ENCODE data around the gene ANKS1A. TPM values are rescaled to one million over a fixed set of nuclear protein-coding genes. Genes with fewer than 3 reads are reported as not detected.

The ANKS1A gene
- total RNA-seq, 1 experiment from 2014 or later = 28.5 TPM

GRCh38 chr6:35038076-35038475 is 149.0 kb downstream of the ANKS1A start:
- Histone ChIP-seq H3K36me3 (ENCODE audit: low read depth) (no peaks in the 10 kb centered on the region), H3K9me2 (ENCODE audit: insufficient read depth) (no peaks in the 10 kb centered on the region), H2AFZ (no peak overlapping the region), H3K27ac (no peak overlapping the region), H3K4me3 (no peak overlapping the region), H3K9me3 (ENCODE audit: insufficient read depth, low read depth) (no peaks in the 10 kb centered on the region), H3K79me2 (ENCODE audit: low read depth) (no peaks in the 10 kb centered on the region), H3K4me2 (no peak overlapping the region), H4K20me1 (ENCODE audit: insufficient read depth) (peaks cover 2% of the 10 kb centered on the region; the same call in 1 of the 2 replicates), H3K4me1 (replicated peaks; ENCODE audit: insufficient read depth) (no peaks in the 10 kb centered on the region), H3F3A (ENCODE audit: insufficient read depth, low read depth) (no peaks in the 10 kb centered on the region), H3K27me3 (ENCODE audit: insufficient read depth, low read depth) (no peaks in the 10 kb centered on the region)
- CTCF ChIA-PET = no interaction called here
- no peak for DNase-seq
- POLR2A ChIA-PET (ENCODE audit: unreplicated experiment) = interaction anchor here (0.6 kb wide), 1 partner anchor 10 kb away, joined by 4 read pairs; no protein-coding TSS in a partner anchor
- TF ChIP-seq CTCF (conservative IDR thresholded peaks at IDR 0.05) (no peak), EZH2 (IDR thresholded peaks at IDR 0.05; ENCODE audit: low read depth) (no peak)
- no TSS peak for BruUV-seq (replicated peaks)
- intact Hi-C loops (cut with micrococcal nuclease; ENCODE audit: unreplicated experiment) = no loop called here

GRCh38 chr6:35040398-35040797 is 151.3 kb downstream of the ANKS1A start:
- H4K20me1 ChIP-seq (ENCODE audit: insufficient read depth) = peaks cover 2% of the 10 kb centered on the region; the same call in 1 of the 2 replicates
- ChIA-PET CTCF (no interaction called here), POLR2A (ENCODE audit: unreplicated experiment) (interaction anchor here (0.6 kb wide), 1 partner anchor 14 kb away, joined by 3 read pairs; no protein-coding TSS in a partner anchor)
- H3K27ac ChIP-seq = no peak overlapping the region
- no peaks in the 10 kb centered on the region for H3K4me1 ChIP-seq (replicated peaks; ENCODE audit: insufficient read depth)
- no peaks in the 10 kb centered on the region for H3K9me3 ChIP-seq (ENCODE audit: insufficient read depth, low read depth)
- no peak overlapping the region for H2AFZ ChIP-seq
- intact Hi-C loops (cut with micrococcal nuclease; ENCODE audit: unreplicated experiment) = no loop called here
- peak in 1 of 2 experiments; percentile 11 for DNase-seq
- H3K27me3 ChIP-seq (ENCODE audit: insufficient read depth, low read depth) = no peaks in the 10 kb centered on the region
- no peaks in the 10 kb centered on the region for H3F3A ChIP-seq (ENCODE audit: insufficient read depth, low read depth)
- no peaks in the 10 kb centered on the region for H3K79me2 ChIP-seq (ENCODE audit: low read depth)
- H3K4me2 ChIP-seq = no peak overlapping the region
- no TSS peak for BruUV-seq (replicated peaks)
- no peaks in the 10 kb centered on the region for H3K36me3 ChIP-seq (ENCODE audit: low read depth)
- TF ChIP-seq CTCF (conservative IDR thresholded peaks at IDR 0.05) (no peak), EZH2 (IDR thresholded peaks at IDR 0.05; ENCODE audit: low read depth) (no peak)
- H3K9me2 ChIP-seq (ENCODE audit: insufficient read depth) = no peaks in the 10 kb centered on the region
- no peak overlapping the region for H3K4me3 ChIP-seq

- H2AFZ ChIP-seq = no peak overlapping the region
- H4K20me1 ChIP-seq (ENCODE audit: insufficient read depth) = peaks cover 2% of the 10 kb centered on the region; the same call in 1 of the 2 replicates
- H3K79me2 ChIP-seq (ENCODE audit: low read depth) = no peaks in the 10 kb centered on the region
- H3K4me3 ChIP-seq = no peak overlapping the region
- intact Hi-C loops (cut with micrococcal nuclease; ENCODE audit: unreplicated experiment) = no loop called here
- H3K27ac ChIP-seq = no peak overlapping the region
- H3K9me3 ChIP-seq (ENCODE audit: insufficient read depth, low read depth) = no peaks in the 10 kb centered on the region
- CTCF ChIA-PET = no interaction called here
- H3K9me2 ChIP-seq (ENCODE audit: insufficient read depth) = no peaks in the 10 kb centered on the region
- no peaks in the 10 kb centered on the region for H3K27me3 ChIP-seq (ENCODE audit: insufficient read depth, low read depth)
- no TSS peak for BruUV-seq (replicated peaks)
- peak in 1 of 2 experiments; percentile 15 for DNase-seq
- H3K36me3 ChIP-seq (ENCODE audit: low read depth) = no peaks in the 10 kb centered on the region
- no peak for TF ChIP-seq CTCF (conservative IDR thresholded peaks at IDR 0.05)
- TF ChIP-seq EZH2 (IDR thresholded peaks at IDR 0.05; ENCODE audit: low read depth) = no peak
- no peak overlapping the region for H3K4me2 ChIP-seq
- POLR2A ChIA-PET (ENCODE audit: unreplicated experiment) = interaction anchor here (0.6 kb wide), 1 partner anchor 14 kb away, joined by 3 read pairs; no protein-coding TSS in a partner anchor
- no peaks in the 10 kb centered on the region for H3F3A ChIP-seq (ENCODE audit: insufficient read depth, low read depth)
- 0 out of 2 replicates have a peak, but pooled peaks cover under 1% of the 10 kb centered on the region for H3K4me1 ChIP-seq (replicated peaks; ENCODE audit: insufficient read depth)
These were observed 152.2 kb downstream of the ANKS1A start for GRCh38 chr6:35041086-35041861.

Measured in PC-9 (cell line).